Endothelial cell of umbilical vein (primary cell): ENCODE data around the gene LRIT2. TPM values are rescaled to one million over a fixed set of nuclear protein-coding genes. Genes with fewer than 3 reads are reported as not detected.

Experiments
- BruUV-seq: library from RNA; stranded (reverse); fragments of 400-500 nt; replicated peaks from 2 replicates; lab custom pipeline; 2021; lab: Mats Ljungman, UMichigan
- CTCF ChIA-PET: fragments of 300-600, 350-600 bp; sonication (Branson Sonifier 250); formaldehyde crosslinking; loops from one replicate; lab custom pipeline; 2021; ENCODE audit warnings: antibody characterized with exemption, inconsistent platforms; lab: Charles Lee
- POLR2A ChIA-PET: fragments of 300-600, 350-600 bp; sonication (Branson Sonifier 250); formaldehyde crosslinking; loops from one replicate; lab custom pipeline; 2021; ENCODE audit warnings: antibody characterized with exemption, inconsistent platforms; lab: Charles Lee
- DNase-seq: peaks from one replicate; pipeline ENCODE4 v3.0.0-alpha.2; 2011; ENCODE audit warnings: low read depth, low spot score
- FAIRE-seq: peaks from 2 replicates; lab custom pipeline; 2011; peaks lifted over from hg19 to GRCh38; lab: Jason Lieb, UNC
- H2AFZ ChIP-seq: 2 replicates; pipeline ENCODE4 v1.6.0; 2012; ENCODE audit warnings: low read depth, low read length, control low read depth, inconsistent platforms
- H3K27ac ChIP-seq: 2 replicates; pipeline ENCODE4 v1.5.1; 2011; ENCODE audit warnings: low read depth, mild to moderate bottlenecking, control low read depth, low read length, moderate library complexity; ENCODE audit not compliant: insufficient read depth
- H3K27me3 ChIP-seq, 2 experiments: 2 replicates each; pipeline versions ENCODE4 v1.6.0 to v1.6.1; 2011; ENCODE audit warnings: low read length in 2 of 2, mixed read lengths in 1 of 2; ENCODE audit not compliant: control insufficient read depth in 2 of 2, insufficient read depth in 2 of 2
- H3K36me3 ChIP-seq, 2 experiments: 2 replicates in 1 of 2; 3 replicates in 1 of 2; pipeline ENCODE4 v1.5.1; 2011; ENCODE audit warnings: low read length in 2 of 2, mild to moderate bottlenecking in 1 of 2, moderate library complexity in 1 of 2; ENCODE audit not compliant: control insufficient read depth in 2 of 2, insufficient read depth in 2 of 2; ENCODE audit errors: extremely low read depth in 1 of 2
- H3K4me1 ChIP-seq: 3 replicates; pipeline ENCODE4 v1.5.1; 2011; ENCODE audit warnings: mild to moderate bottlenecking, low read length; ENCODE audit not compliant: control insufficient read depth, insufficient read depth; ENCODE audit errors: extremely low read depth
- H3K4me2 ChIP-seq: 2 replicates; pipeline ENCODE4 v1.6.1; 2011; ENCODE audit warnings: low read length, control low read depth, mixed read lengths; ENCODE audit not compliant: insufficient read depth
- H3K4me3 ChIP-seq, 3 experiments: fragments of 200-600 bp in 1 of 3; sonication (generic), shearing (Covaris generic) in 1 of 3; replicated peaks in 1 of 3; 2 replicates each; pipeline ENCODE4 v1.5.1; 2011 to 2016; ENCODE audit warnings: control low read depth in 3 of 3, low read length in 3 of 3, mild to moderate bottlenecking in 2 of 3, inconsistent platforms in 1 of 3, low read depth in 1 of 3, moderate library complexity in 1 of 3; ENCODE audit not compliant: insufficient read depth in 1 of 3
- H3K79me2 ChIP-seq: 2 replicates; pipeline ENCODE4 v1.6.0; 2012; ENCODE audit warnings: low read length, inconsistent platforms; ENCODE audit not compliant: control insufficient read depth, insufficient read depth
- H3K9ac ChIP-seq: replicated peaks from 2 replicates; pipeline ENCODE3; 2011; ENCODE audit warnings: low read length, control low read depth; ENCODE audit not compliant: insufficient read depth; ENCODE audit errors: extremely low read depth
- H3K9me1 ChIP-seq: replicated peaks from 3 replicates; pipeline ENCODE4 v1.6.0; 2011; ENCODE audit warnings: mild to moderate bottlenecking, low read length; ENCODE audit not compliant: control insufficient read depth, insufficient read depth; ENCODE audit errors: extremely low read depth
- H3K9me3 ChIP-seq: replicated peaks from 2 replicates; pipeline ENCODE4 v1.5.1; 2012; ENCODE audit warnings: low read length, inconsistent platforms; ENCODE audit not compliant: control insufficient read depth, insufficient read depth
- H4K20me1 ChIP-seq: replicated peaks from 2 replicates; pipeline ENCODE3; 2011; ENCODE audit warnings: mild to moderate bottlenecking, low read length; ENCODE audit not compliant: control insufficient read depth, insufficient read depth; ENCODE audit errors: extremely low read depth
- CTCF ChIP-seq, 2 donors: IDR thresholded peaks; 1 replicate in 1 of 2; 2 replicates in 1 of 2; pipeline ENCODE4 v1.5.1; 2011; ENCODE audit warnings: low read length in 2 of 2, mild to moderate bottlenecking in 2 of 2, moderate library complexity in 2 of 2, control low read depth in 1 of 2, inconsistent platforms in 1 of 2, low read depth in 1 of 2; ENCODE audit not compliant: insufficient read depth in 1 of 2; ENCODE audit errors: extremely low read depth in 1 of 2
- EZH2 ChIP-seq: IDR thresholded peaks from 2 replicates; pipeline ENCODE4 v1.6.1; 2012; ENCODE audit warnings: borderline replicate concordance, low read depth, mild to moderate bottlenecking, moderate library complexity, low read length, inconsistent platforms; ENCODE audit not compliant: severe bottlenecking
- FOS ChIP-seq: IDR thresholded peaks from 2 replicates; pipeline ENCODE4 v1.6.1; 2011; ENCODE audit warnings: mild to moderate bottlenecking, low read length, moderate library complexity, borderline replicate concordance; ENCODE audit not compliant: insufficient read depth
- GATA2 ChIP-seq: IDR thresholded peaks from 2 replicates; pipeline ENCODE4 v1.7.0; 2011; ENCODE audit warnings: low read depth, mild to moderate bottlenecking, moderate library complexity, mixed read lengths, low read length; ENCODE audit not compliant: insufficient read length, insufficient read depth
- JUN ChIP-seq: IDR thresholded peaks from 2 replicates; pipeline ENCODE4 v1.6.1; 2011; ENCODE audit warnings: borderline replicate concordance, low read depth; ENCODE audit not compliant: insufficient read length, insufficient read depth
- MAX ChIP-seq: IDR thresholded peaks from 2 replicates; pipeline ENCODE4 v1.6.1; 2011; ENCODE audit not compliant: insufficient read depth, insufficient read length
- MYC ChIP-seq: IDR thresholded peaks from one replicate; pipeline ENCODE4 v1.6.1; 2011; ENCODE audit warnings: mild to moderate bottlenecking, low read depth, low read length
- POLR2A ChIP-seq: IDR thresholded peaks from 2 replicates; pipeline ENCODE4 v1.6.1; 2012; ENCODE audit warnings: low read depth, mild to moderate bottlenecking, control low read depth, low read length
- POLR2AphosphoS5 ChIP-seq: IDR thresholded peaks from 2 replicates; pipeline ENCODE4 v1.6.1; 2012; ENCODE audit warnings: low read depth, mild to moderate bottlenecking, control low read depth, low read length, moderate library complexity; ENCODE audit not compliant: insufficient read depth
- dilution Hi-C: fragments of 300-500 bp; cut with MboI; formaldehyde crosslinking; loops from one replicate; pipeline ENCODE4 v1.15.0; 2019; ENCODE audit warnings: low sequenced_read_pairs; ENCODE audit not compliant: extremely low pct_ligation_motif_present
- intact Hi-C: fragments of 100-400 bp; cut with micrococcal nuclease; formaldehyde crosslinking; loops from one replicate; pipeline ENCODE4 v1.10.0; 2022
- polyA plus RNA-seq, 4 experiments: library from polyadenylated mRNA; depleted of rRNA in 3 of 4; stranded (reverse) in 3 of 4; unstranded in 1 of 4; fragments of >200 nt; gene quantifications; 2 replicates each; pipeline versions ENCODE4 v1.2.1 to v1.2.3, GENCODE V29; 2011 to 2012; ENCODE audit warnings: missing spikeins in 1 of 4
- total RNA-seq: library from RNA; stranded (reverse); gene quantifications from 2 replicates; pipeline ENCODE4 v1.2.3, GENCODE V29; 2021

LRIT2 gene
- total and polyA plus RNA-seq, 2 donors (not counting 3 experiments of a cell fraction or from before 2014, with no cell fraction given), result not detected

- H3K9me3 ChIP-seq, result no peaks in the 10 kb centered on the region
- H3K27ac ChIP-seq, result no peak overlapping the region
- no peaks in the 10 kb centered on the region for H3K9me1 ChIP-seq
- TF ChIP-seq EZH2 (no peak), JUN (no peak), FOS (no peak), GATA2 (no peak), CTCF (IDR thresholded peaks at IDR 0.05; ENCODE audit: extremely low read depth in 1 of 2, insufficient read depth in 1 of 2, low read depth in 1 of 2, low read length in 2 of 2) (no peak), MAX (no peak), MYC (no peak), POLR2AphosphoS5 (no peak), POLR2A (no peak)
- no peak overlapping the region for H3K9ac ChIP-seq
- FAIRE-seq (no peak), DNase-seq (no peak)
- no peaks in the 10 kb centered on the region for H3K4me1 ChIP-seq
- no peak overlapping the region for H3K4me3 ChIP-seq
- no peaks in the 10 kb centered on the region for H4K20me1 ChIP-seq
- ChIA-PET POLR2A (no interaction called here), CTCF (no interaction called here)
- no peaks in the 10 kb centered on the region for H3K79me2 ChIP-seq
- intact Hi-C loops (no loop called here), dilution Hi-C loops (no loop called here)
- no peaks in the 10 kb centered on the region for H3K36me3 ChIP-seq
- H2AFZ ChIP-seq, result no peak overlapping the region
- no TSS peak for BruUV-seq
- no peak overlapping the region for H3K4me2 ChIP-seq
- H3K27me3 ChIP-seq, result peaks cover 0 to 5% of the 10 kb centered on the region in 2 experiments
Measured at GRCh38 chr10:84221916-84222315, 3.4 kb downstream of the LRIT2 start.
